SKM-1 treated with dmso at 0.1 percent for 144 hours (cell line): ENCODE measurements around the gene MLH1.

Source experiments
- DNase-seq: peaks from one replicate; lab custom pipeline; 2025; ENCODE audit not compliant: unreplicated experiment; lab: John Stamatoyannopoulos, UW

Gene MLH1

DNA sequence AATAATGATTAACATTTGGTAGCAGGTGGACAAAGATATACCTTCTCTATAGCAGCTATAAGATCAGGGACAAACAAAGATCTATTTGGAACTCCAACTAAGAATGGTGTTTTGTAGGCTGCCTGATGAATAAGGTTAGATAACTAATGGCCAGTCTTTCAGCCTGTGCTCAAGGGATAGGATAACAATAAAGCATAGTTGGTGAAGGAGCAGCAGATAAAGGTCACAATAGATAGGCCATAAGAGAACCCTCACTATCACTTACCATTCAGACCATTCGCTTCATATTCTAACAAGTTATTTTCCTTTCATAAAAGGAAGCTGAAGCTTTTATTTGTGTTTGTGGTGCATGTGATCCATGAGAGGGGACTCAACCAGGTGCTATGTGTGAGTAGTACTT is 20.2 kb upstream of the MLH1 start:
- DNase-seq = no peak

DNA sequence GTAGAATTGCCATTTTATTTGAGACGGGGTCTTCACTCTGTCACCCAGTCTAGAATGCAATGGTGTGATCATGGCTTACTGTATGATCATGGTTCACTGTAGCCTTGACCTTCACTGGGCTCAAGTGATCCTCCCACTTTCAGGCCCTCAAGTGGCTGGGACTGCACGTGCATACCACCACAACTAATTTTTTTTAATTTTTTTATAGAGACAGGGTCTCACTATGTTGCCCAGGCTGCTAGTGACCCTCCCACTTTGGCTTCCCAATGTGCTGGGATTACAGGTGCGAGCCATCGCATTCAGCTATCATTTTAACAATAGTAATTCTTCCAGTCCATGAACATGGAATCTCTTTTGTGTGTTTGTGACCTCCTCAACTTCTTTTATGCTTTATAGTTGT is 12.3 kb upstream of the MLH1 start:
- DNase-seq = no peak

DNA sequence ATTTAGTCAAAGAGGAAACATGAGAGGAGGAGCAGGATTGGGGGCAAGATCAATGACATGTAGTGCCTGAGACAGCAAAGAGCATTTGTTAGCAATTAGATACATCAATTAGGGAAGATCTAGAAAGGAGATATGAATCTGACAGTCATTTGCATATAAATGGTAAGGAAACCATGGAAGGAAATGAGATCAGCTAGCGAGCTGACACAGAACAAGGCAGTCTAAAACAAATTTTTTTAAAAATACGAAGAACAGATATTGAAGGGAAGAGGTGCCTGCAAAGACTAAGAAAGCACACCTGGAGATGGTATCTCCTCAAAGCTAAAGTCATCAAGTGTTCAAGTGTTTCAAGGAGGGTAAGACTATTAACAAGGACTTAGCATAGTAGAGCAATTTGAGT is 5.0 kb upstream of the MLH1 start:
- DNase-seq = no peak

DNA sequence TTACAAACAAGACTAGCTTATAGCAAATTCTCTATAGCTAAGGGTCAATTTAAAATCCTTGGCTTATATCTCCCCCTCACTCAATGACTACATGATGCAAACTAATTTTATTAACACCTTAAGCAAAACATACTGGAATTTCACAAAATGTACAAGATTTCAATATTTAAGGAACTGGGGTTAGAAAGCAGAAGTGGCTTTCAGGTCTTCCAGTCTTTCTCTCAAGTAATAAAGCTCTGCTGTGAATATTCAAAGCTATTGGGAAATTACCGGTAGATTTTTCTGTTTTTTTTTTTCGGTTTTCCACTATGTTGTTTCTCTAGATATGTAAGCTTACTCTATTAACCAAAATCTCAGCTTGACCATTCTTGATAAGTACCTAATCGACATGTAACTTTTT is 4.3 kb upstream of the MLH1 start:
- DNase-seq = no peak

DNA sequence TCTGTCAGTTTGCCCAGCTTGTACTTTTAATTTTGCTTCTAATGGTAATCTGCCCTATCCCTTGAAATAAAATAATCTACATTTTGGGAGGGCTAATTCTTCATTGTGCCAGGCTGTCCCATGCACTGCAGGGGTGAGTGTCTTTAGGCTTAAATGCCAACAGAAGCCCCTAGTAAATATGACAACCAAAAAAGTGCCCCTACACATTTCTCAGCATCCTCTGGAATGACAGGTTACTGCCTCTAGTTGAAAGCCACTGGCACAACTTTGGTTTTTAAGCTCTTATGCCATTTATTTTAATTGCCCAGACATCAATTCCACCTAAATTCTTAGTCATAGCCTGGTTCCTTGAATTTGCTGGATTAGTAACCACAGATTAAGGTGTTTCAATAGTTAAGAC is 3.8 kb upstream of the MLH1 start:
- DNase-seq = no peak

DNA sequence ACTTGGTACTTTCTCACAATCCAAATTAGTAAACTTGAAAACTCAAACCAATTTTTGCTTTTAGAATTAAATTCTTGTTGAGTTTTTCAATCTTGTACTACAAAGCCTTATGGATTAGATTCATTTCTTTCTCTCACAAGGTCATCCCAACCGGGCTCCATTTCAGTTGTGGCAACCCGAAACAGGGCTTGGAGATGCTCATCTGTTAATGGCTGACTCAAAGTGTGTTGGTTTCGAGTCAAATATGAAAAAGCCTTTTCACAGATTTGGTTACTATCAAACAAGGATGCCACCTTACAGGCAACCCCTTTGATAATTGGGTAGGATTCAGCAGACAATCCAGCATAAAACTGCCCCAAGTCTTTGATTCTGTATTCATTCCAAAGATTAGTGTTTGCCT is 2.2 kb upstream of the MLH1 start:
- no peak for DNase-seq

DNA sequence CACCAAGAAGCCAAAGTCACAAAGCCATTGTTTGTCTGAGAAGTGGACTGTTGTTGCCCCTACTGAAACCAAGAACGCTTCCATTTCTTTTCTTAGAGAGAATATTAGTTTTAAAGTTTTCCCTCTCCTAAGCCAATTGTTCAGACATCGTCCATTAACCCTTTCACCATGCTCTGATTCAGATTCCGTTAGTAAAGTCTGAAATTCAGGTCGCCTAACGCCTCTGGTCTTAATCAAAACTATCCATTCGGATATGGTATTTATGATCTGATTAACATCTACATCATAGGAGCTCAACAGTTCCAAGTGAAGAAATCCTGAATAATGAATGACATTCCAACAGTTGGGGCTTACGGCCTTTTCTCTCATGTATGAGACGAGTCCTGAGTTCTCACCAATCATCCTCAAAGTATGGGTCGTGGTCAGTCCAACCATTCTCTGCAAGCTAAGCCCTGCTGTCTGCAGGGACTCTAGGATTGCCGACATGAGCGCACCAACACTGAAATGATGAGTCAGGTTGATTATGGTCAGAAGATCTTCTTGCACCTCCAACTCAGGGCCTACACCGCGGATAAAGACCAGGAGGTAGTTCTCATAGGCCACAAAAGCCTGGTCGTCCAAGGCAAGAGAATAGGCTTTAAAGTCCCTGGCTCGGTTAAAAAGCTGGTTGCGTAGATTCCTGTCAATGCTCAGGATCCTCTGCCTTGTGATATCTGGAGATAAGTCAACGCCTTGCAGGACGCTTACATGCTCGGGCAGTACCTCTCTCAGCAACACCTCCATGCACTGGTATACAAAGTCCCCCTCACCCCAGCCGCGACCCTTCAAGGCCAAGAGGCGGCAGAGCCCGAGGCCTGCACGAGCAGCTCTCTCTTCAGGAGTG is 1.2 kb upstream of the MLH1 start:
- no peak for DNase-seq

DNA sequence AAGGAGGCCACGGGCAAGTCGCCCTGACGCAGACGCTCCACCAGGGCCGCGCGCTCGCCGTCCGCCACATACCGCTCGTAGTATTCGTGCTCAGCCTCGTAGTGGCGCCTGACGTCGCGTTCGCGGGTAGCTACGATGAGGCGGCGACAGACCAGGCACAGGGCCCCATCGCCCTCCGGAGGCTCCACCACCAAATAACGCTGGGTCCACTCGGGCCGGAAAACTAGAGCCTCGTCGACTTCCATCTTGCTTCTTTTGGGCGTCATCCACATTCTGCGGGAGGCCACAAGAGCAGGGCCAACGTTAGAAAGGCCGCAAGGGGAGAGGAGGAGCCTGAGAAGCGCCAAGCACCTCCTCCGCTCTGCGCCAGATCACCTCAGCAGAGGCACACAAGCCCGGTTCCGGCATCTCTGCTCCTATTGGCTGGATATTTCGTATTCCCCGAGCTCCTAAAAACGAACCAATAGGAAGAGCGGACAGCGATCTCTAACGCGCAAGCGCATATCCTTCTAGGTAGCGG is 452 bp upstream of the MLH1 start, which contains the start of gene EPM2AIP1:
TSS of gene EPM2AIP1 (minus strand) at position 326 of the 520 bp plus-strand sequence. CDS start at position 272, 54 bp downstream.
- no peak for DNase-seq

DNA sequence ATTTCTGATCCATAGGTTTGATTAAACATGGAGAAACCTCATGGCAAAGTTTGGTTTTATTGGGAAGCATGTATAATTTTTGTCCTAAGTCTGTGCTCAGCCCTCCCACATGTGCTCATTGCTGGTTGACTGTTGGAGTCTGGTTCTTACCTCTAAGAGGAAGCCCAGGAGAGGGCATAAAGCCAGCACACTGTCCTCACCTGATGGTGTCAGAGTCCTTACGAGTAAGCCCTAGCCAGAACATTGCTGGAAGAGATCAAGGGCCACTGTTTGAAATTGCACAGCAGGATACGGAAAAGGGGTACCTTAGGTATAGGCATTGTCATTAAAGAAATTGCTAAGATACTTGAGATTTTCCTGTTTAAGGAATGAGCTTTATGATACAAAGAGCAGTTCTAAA is 21.3 kb downstream of the MLH1 start:
- DNase-seq = no peak

DNA sequence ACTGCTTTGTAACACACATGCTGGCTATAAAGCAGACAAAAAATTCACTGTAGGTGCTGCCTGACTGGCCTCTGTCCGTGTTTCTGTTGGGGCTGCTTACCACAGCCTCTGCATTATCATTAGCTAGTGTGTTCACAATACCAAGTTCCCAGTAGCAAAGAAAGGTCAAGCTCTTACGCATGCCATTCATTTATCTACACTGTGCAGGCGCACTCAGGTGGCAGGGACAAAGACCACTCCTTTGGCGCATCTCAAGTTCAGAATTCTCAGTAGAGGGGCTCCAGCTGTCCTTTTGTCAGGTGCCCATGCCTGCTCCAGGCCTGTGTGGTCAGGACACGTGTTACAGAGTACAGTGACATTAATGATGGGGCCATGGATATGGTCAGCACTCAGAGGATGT is 22.3 kb downstream of the MLH1 start:
- no peak for DNase-seq

DNA sequence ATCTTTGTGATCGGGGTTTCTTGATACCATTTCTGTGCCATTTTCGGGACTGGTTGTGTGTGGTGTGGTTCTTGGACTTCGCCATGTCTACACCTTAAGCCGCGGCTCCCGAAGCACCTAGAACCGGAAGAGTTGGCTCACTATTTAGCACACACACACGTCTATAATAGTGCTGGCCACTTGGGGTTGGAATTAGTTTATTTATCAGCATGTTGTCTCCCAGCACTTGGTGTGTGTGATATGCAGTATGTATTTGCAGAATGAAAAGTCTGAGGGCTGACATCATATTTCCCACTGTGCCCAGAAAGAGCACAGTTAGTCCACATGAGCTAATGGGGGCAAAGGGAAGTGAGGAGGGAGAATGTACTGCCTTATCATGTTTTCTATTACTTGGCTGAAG is 23.6 kb downstream of the MLH1 start:
- no peak for DNase-seq

DNA sequence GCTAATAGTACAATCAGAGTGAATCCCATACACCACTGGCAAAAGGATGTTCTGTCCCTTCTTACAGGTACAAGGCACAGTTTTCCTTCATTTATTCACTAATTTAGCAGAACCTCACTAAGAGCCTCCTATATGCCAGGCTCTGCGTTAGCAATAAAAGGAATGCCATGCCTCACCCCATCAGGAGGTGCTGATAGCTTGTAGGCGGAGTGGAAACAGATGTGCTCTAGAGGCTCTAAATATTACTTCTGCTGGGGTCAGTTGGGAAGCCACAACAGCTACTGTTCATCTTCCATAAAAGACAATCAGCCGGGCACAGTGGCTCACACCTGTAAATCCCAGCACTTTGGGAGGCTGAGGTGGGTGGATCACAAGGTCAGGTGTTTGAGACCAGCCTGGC is 24.4 kb downstream of the MLH1 start:
- DNase-seq = no peak

DNA sequence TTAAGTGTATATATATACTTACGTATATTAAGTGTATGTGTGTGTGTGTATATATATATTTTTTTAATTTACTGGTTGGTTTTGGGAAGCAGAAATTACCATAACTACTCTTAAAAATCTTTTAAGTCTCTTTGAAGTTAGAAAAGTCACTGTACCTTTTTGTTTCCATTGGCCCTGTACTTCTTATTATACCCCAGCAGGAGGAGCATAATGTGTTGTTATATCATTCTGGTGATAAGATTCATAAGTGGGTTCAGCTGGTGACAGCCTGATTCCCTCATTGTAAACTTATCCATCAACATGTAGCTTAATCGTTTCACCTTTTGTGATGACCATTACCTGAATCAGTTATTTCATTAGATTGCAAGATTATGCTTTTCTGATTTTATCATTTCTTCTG is 30.8 kb downstream of the MLH1 start:
- DNase-seq = no peak

DNA sequence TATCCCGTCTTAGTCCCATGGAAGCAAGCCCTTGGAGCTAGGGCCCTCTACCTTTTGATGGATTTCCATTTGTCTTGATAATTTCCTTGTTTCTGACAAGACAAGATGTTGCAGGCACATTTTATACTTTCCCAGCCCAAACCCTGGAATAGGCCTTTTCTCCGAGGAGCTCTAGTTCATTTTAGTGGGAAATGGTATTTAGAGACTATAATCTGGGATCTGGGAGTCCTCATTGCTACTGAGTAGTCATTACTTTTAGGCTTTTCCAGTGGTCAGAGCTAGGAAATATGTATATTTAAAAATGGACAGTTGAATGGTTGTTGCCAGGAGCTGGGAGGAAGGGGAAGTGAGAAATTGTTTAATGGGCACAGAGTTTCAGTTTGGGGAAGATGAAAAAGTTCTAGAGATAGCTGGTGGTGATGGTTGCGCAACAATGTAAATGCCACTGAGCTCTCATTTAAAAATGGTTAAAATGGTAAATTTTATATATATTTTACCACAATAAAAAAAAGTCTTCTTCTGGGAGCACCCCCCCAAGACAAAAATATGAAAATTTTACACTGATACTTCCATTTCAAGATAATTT is 31.6 kb downstream of the MLH1 start:
- DNase-seq = peak; percentile 90

DNA sequence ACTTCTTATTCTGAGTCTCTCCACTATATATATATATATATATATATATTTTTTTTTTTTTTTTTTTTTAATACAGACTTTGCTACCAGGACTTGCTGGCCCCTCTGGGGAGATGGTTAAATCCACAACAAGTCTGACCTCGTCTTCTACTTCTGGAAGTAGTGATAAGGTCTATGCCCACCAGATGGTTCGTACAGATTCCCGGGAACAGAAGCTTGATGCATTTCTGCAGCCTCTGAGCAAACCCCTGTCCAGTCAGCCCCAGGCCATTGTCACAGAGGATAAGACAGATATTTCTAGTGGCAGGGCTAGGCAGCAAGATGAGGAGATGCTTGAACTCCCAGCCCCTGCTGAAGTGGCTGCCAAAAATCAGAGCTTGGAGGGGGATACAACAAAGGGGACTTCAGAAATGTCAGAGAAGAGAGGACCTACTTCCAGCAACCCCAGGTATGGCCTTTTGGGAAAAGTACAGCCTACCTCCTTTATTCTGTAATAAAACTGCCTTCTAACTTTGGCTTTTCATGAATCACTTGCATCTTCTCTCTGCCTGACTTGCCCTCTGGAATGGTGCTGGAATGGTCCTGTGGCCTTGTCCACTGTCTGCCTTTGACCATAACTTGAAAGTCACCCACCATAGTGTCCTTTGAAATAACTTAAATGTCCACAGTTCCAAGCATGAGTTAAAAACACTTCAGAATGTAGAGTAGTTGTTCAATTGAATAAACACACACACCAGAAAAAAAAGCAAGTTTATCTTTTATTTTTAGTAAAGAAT is 32.4 kb downstream of the MLH1 start:
- DNase-seq = no peak

DNA sequence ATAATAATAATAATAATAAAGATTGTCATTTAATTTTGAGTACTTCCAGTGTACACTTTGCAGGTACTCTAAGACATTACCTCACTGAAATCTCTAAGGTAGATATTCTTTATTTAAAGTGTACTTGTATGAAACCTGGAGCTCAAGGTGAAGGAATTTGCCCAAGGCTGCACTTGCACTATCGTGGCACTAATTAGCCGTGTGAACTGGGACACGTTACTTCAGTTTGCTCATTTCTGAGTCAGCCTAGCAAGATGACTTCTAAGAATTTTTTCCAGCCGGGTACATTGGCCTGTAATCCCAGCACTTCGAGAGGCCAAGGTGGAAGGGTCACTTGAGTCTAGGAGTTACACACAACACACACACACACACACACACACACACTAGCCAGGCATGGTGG is 33.5 kb downstream of the MLH1 start:
- no peak for DNase-seq

DNA sequence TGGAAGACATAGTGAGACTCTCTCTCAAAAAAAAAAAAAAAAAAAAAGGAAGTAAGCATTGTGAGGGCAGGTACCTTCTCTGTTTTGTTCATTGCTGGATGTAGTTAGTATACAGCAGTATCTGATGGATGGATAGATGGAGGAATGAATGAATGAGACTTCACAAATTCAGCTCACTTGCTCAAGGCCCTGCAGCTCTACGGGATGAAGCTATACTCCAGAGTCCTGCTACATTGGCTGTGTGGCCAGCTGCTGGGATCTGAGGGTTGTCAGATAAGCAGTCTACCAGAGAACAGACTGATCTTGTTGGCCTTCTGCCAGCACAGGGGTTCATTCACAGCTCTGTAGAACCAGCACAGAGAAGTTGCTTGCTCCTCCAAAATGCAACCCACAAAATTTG is 35.0 kb downstream of the MLH1 start:
- no peak for DNase-seq

DNA sequence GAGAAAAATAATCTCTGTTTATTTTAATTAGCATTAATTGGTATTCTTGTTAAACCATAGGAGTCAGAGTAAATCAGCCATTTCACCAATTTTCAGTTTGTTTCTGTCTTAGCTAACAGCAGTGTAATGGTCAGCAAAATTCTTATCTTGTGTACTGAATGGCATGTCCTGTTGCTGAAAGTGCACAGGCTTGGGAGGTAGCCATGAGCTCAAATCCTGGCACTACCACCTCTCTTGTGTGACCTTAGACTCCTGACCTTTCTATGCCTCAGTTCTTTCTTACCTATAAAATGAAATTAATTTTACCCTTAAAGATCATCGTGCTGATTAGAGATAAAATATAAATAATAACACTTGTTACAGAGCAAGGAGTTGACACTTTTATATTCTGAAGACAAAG is 35.8 kb downstream of the MLH1 start:
- no peak for DNase-seq

DNA sequence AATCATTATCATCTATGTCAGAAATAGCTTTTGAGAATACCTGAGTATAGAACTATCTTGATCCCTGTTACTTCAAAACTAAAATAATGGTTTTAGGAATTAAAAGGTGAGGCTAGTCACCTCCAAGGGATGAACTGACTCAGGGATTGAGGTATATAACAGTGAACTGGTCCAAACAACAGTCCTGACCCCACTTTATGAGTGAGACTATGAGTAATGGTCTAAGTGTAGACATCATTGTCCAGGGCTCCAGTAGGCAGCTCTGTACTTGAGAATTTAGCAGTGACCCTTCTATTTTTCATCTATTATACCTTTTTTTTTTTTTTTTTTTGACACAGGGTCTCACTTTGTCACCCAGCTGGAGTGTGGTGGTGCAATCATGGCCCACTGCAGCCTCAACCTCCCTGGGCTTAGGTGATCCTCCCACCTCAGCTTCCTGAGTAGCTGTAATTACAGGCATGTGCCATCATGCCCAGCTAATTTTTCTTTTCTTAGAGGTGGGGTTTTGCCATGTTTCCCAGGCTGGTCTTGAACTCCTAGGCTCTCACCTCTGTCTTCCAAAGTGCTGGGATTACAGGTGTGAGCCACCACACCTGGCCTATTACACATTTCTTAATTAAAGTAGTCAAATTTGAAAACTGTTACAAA is 36.3 kb downstream of the MLH1 start:
- no peak for DNase-seq

DNA sequence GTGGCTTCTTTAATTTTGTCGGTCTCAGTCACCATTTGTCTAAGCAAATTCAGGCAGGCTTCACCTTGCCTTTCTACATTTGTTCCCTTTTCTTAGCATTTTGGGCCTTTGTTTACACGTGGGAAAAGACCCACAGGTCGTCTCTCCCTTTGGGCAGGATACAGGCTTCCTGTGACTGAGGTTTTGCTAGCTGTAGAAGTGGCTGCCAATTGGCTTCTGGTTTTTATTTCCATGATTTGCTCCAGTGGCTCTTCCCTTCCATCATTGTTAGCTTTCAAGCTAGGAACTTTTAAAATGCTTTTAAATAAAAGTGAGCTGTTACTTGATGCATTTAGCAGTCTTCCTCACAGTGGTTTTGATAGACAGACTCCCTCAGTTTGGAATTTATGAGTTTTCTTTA is 37.3 kb downstream of the MLH1 start:
- DNase-seq = no peak

DNA sequence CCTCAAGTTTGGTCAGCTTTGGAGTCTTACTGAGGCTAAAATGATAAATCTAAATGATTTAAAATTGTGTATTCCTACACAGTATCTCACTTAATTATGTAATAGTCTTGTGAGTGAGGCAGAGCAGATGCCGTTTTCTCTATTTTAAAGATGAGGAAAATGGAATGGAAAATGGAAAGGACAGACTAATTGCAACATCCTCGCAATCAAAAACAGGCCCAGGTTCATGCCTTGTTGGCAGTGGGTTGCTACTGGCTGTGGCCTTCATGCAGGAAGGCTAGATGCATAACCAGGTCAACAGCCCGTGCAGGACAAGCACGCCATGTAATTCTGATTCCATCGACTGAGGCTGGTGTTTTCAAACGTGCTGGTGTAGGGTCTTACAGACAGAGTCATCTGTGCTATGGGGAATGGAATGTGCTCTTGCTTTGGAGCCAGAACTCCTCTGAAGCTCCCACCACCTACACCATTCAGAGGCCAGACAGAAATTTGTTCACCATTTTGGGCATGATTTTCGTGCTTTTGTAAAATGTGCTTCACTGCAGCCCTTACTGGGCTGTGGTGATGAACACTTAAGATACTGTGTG is 37.9 kb downstream of the MLH1 start:
- DNase-seq = no peak
